Vagina (tissue), 2 donors: ENCODE results near the gene SCO2. TPM values are rescaled to one million over a fixed set of nuclear protein-coding genes. Genes with fewer than 3 reads are reported as not detected.
A peak's percentile ranks its signal among the peaks of the same experiment; 100 is the strongest.
"Not testable (repeated sequence)": the region's sequence is repeated elsewhere in the genome, so short reads cannot be mapped to it uniquely, and the experiment has no call there.

Experiments used
- DNase-seq, 2 donors: peaks; one replicate each; pipeline ENCODE4 v3.0.0-alpha.2; 2017; ENCODE audit errors: extremely low spot score in 2 of 2
- H3K27ac ChIP-seq: fragments of 200-600 bp; sonication (generic); one replicate; pipeline ENCODE4 v1.5.1; 2019
- H3K27me3 ChIP-seq: fragments of 200-600 bp; sonication (generic); one replicate; pipeline ENCODE4 v1.5.1; 2019
- H3K36me3 ChIP-seq, 2 donors: fragments of 200-600 bp; sonication (generic); one replicate each; pipeline ENCODE4 v1.5.1; 2017 to 2019
- H3K4me1 ChIP-seq: fragments of 200-600 bp; sonication (generic); one replicate; pipeline ENCODE4 v1.5.1; 2019
- H3K4me3 ChIP-seq, 2 donors: fragments of 200-600 bp; sonication (generic); 1 replicate in 1 of 2; 2 replicates in 1 of 2; pipeline ENCODE4 v1.5.1; 2016 to 2019
- H3K9me3 ChIP-seq: fragments of 200-600 bp; sonication (generic); one replicate; pipeline ENCODE4 v1.5.1; 2019
- CTCF ChIP-seq, 3 experiments: fragments of 450-650 bp in 2 of 3; fragments of 200-600 bp in 1 of 3; sonication (generic) in 1 of 3; IDR thresholded peaks; one replicate each; pipeline ENCODE4 v1.5.1; 2017 to 2019; ENCODE audit warnings: antibody characterized with exemption in 3 of 3, mild to moderate bottlenecking in 2 of 3, moderate library complexity in 2 of 3
- POLR2A ChIP-seq, 2 donors: fragments of 450-650 bp; IDR thresholded peaks; one replicate each; pipeline ENCODE4 v1.6.1; 2017; ENCODE audit warnings: antibody characterized with exemption in 2 of 2, mild to moderate bottlenecking in 2 of 2, moderate library complexity in 2 of 2
- POLR2AphosphoS5 ChIP-seq, 2 donors: sonication (generic); formaldehyde crosslinking; IDR thresholded peaks; one replicate each; pipeline ENCODE4 v1.9.0; 2017; ENCODE audit warnings: antibody characterized with exemption in 2 of 2, mild to moderate bottlenecking in 2 of 2, low read depth in 1 of 2; ENCODE audit not compliant: insufficient read depth in 1 of 2
- intact Hi-C: fragments of 100-400 bp; cut with DNase I; formaldehyde crosslinking; loops from one replicate; pipeline ENCODE4 v1.15.1; 2023
- total RNA-seq: library from RNA; depleted of rRNA; stranded (reverse); fragments of >200 nt; gene quantifications from one replicate; pipeline ENCODE4 v1.2.3, GENCODE V29; 2016

SCO2 gene
- total RNA-seq, 1 donor from 2014 or later: 25.0 TPM

DNA sequence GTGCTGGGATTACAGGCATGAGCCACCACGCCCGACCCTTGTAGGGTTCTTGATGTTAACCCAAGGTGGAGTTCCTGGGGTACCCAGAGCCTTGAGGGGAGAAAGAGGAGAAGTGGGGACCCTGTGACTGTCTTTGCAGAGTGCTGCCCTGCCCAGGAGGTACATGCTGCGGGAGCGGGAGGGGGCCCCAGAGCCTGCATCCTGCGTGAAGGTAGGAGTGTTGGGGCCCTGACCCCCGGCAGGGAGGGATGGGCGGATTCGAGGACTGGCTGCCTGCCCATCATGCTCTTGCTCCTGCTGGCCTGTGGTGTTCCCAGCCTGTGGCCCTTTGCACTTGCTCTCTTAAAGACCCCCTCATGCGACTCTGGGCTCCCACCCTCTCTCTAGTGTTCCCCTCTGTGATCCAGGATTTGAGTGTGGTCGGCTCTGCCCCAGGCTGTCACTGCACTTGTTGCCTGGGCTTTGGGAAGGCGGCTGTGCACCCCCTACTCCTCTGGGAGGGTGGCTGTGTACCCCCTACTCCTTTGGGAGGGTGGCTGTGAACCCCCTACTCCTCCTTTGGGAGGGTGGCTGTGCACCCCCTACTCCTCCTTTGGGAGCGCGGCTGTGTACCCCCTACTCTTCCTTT is 4.5 kb downstream of the SCO2 start:
- peaks cover 19% of the 10 kb centered on the region for H3K4me1 ChIP-seq
- TF ChIP-seq POLR2AphosphoS5 (IDR thresholded peaks at IDR 0.05; ENCODE audit: insufficient read depth in 1 of 2, low read depth in 1 of 2) (no peak), POLR2A (IDR thresholded peaks at IDR 0.05) (no peak), CTCF (IDR thresholded peaks at IDR 0.05) (no peak)
- H3K9me3 ChIP-seq: no peaks in the 10 kb centered on the region
- DNase-seq: peak in 1 of 2 donors; percentile 93
- intact Hi-C loops: loop anchor here (10.0 kb wide), 1 partner anchor 256 kb away; the partner anchor contains the start of gene MAPK12
- H3K4me3 ChIP-seq: no peak overlapping the region
- no peak overlapping the region for H3K27ac ChIP-seq
- H3K27me3 ChIP-seq: no peaks in the 10 kb centered on the region
- peaks cover 0 to 71% of the 10 kb centered on the region in 2 donors for H3K36me3 ChIP-seq

DNA sequence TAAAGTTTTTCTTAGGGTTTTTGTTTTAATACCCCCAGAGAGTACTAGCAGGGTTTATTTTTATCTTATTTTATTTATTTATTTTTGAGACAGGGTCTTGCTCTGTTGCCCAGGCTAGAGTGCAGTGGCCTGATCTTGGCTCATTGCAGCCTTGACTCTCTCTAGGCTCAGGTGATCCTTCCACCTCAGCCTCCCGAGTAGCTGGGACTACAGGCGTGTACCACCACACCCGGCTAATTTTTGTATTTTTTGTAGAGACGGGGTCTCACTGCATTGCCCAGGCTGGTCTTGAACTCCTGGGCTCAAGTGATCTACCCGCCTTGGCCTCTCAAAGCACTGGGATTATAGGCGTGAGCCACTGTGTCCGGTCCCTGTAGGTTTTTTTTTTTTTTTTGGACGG is 5.2 kb downstream of the SCO2 start:
- not testable (repeated sequence) for DNase-seq, H3K27ac ChIP-seq, H3K27me3 ChIP-seq, H3K9me3 ChIP-seq, H3K4me3 ChIP-seq
- intact Hi-C loops: loop anchor here (10.0 kb wide), 1 partner anchor 255 kb away; the partner anchor contains the start of gene MAPK12
- Histone ChIP-seq H3K36me3 (peaks cover 0 to 71% of the 10 kb centered on the region in 2 donors), H3K4me1 (peaks cover 19% of the 10 kb centered on the region)

DNA sequence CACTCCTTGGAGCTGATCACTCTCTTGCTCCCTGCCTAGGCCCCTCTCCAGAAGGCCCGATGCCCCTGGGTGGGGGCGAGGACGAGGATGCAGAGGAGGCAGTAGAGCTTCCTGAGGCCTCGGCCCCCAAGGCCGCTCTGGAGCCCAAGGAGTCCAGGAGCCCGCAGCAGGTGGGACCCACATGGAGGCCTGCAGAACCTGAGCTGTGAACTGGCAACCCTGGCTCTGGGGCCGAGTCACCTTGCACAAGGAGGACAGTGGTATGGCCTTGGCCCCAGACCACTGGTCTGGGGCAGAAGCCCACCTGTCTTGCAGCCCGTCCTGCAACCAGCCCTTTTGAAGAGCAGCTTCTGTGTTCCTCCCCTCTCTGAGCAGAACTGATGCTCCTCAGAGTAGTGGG is 6.2 kb downstream of the SCO2 start:
- H3K9me3 ChIP-seq: no peaks in the 10 kb centered on the region
- DNase-seq: no peak
- H3K27me3 ChIP-seq: no peaks in the 10 kb centered on the region
- TF ChIP-seq POLR2A (IDR thresholded peaks at IDR 0.05): no peak
- no peak for TF ChIP-seq POLR2AphosphoS5 (IDR thresholded peaks at IDR 0.05; ENCODE audit: insufficient read depth in 1 of 2, low read depth in 1 of 2)
- TF ChIP-seq CTCF (IDR thresholded peaks at IDR 0.05): no peak
- peaks cover 9% of the 10 kb centered on the region for H3K4me1 ChIP-seq
- H3K4me3 ChIP-seq: no peak overlapping the region
- intact Hi-C loops: no loop called here
- peaks cover 0 to 71% of the 10 kb centered on the region in 2 donors for H3K36me3 ChIP-seq
- no peak overlapping the region for H3K27ac ChIP-seq

GRCh38 chr22:50518606-50519005 is 6.8 kb downstream of the SCO2 start:
- Histone ChIP-seq H3K27ac (no peak overlapping the region), H3K36me3 (peaks cover 0 to 68% of the 10 kb centered on the region in 2 donors), H3K9me3 (no peaks in the 10 kb centered on the region), H3K4me3 (no peak overlapping the region), H3K4me1 (peaks cover 4% of the 10 kb centered on the region), H3K27me3 (no peaks in the 10 kb centered on the region)
- intact Hi-C loops: no loop called here
- TF ChIP-seq POLR2A (IDR thresholded peaks at IDR 0.05) (no peak), CTCF (IDR thresholded peaks at IDR 0.05) (no peak), POLR2AphosphoS5 (IDR thresholded peaks at IDR 0.05; ENCODE audit: insufficient read depth in 1 of 2, low read depth in 1 of 2) (no peak)
- DNase-seq: no peak

- TF ChIP-seq POLR2A (IDR thresholded peaks at IDR 0.05) (no peak), CTCF (IDR thresholded peaks at IDR 0.05) (no peak), POLR2AphosphoS5 (IDR thresholded peaks at IDR 0.05; ENCODE audit: insufficient read depth in 1 of 2, low read depth in 1 of 2) (no peak)
- DNase-seq: no peak
- intact Hi-C loops: no loop called here
- Histone ChIP-seq H3K9me3 (no peaks in the 10 kb centered on the region), H3K36me3 (peaks cover 0 to 59% of the 10 kb centered on the region in 2 donors), H3K4me1 (no peaks in the 10 kb centered on the region), H3K27me3 (no peaks in the 10 kb centered on the region), H3K4me3 (no peak overlapping the region), H3K27ac (no peak overlapping the region)
Observed at GRCh38 chr22:50517495-50518260, 7.7 kb downstream of the SCO2 start.
